GM19397 (cell line): ENCODE measurements around the gene ASH1L.
A peak's percentile ranks its signal among the peaks of the same experiment; 100 is the strongest.
"Not testable (repeated sequence)": the region's sequence is repeated elsewhere in the genome, so short reads cannot be mapped to it uniquely, and the experiment has no call there.

Experiments
- ATAC-seq: cut with Tn5 transposase; IDR thresholded peaks from one replicate; pipeline ENCODE4 v1.9.1; 2021; ENCODE audit warnings: mild to moderate bottlenecking, moderate library complexity; ENCODE audit not compliant: unreplicated experiment

The ASH1L gene

DNA sequence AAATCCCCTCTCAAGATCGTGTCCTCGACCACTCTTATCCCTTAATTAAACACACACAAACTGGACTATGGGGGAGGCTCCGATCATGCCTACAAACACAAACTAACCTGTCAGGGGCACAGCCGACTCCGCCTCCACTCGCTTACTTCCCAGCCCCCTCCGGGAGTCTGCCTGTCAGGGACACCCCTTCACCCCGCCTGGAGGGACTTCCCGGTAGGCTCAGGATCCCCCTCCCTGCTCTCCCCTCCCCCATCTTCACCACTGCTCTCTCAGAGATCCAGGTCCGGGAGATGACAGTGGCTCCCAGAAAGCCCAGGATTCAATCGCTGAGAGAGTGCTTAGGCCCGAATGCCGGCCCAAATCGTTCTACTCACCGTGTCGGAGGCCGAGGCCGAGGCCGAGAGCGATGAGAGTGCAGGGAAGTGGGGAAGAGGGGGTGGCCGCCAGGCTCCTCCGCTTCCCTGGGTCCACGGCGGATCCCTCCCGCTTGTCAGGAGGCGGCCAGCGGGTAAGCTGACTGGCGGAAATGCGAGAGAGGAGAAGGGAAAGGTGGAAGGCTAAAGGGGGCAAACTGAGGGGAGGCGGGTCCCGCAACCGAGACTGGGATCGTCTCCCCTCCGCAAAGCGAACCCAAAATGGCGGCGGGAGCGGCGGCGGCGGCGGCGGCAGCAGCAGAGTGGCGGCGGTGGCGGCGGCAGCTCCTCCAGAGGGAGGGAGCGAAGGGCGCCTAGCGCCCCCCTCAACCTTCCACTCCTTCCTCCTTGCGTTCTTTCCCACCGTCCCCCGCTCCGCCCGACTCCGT lies 623 bp downstream of the ASH1L start:
- ATAC-seq, result peak; percentile 31

DNA sequence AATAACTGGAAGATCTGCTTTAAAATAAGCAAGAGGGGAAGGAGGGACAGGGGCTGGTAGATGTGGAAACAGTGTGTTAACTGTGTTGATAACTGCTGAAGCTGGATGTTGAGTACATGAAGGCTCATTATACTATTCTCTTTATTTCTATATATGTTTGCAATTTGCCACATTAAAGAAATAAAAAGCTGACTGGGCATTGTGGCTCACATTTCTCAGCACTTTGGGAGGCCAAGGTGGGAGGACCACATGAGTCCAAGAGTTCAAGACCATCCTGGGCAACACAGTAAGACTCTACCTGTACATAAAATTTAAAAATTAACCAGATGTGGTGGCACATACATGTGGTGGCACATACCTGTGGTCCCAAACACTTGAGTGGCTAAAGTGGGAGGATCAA lies 6.7 kb downstream of the ASH1L start:
- no peak for ATAC-seq

DNA sequence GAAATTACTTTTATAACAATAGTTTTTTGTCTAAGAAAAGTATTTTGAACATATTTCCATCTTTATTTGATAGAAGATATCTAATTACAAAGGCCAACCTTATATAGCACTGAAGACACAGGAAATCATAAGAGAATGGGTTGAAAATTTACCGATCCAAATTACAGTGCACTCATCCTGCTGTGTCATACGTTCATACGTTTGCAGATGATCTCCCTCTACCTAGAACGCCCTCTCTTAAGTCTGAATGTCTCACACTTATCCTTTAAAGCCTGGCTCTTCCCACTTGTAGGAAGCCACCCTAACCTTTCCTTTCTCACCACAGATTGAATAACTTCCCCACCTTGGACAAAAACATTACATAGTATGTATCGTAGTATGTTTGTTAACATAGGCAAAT lies 9.3 kb downstream of the ASH1L start:
- ATAC-seq, result no peak

DNA sequence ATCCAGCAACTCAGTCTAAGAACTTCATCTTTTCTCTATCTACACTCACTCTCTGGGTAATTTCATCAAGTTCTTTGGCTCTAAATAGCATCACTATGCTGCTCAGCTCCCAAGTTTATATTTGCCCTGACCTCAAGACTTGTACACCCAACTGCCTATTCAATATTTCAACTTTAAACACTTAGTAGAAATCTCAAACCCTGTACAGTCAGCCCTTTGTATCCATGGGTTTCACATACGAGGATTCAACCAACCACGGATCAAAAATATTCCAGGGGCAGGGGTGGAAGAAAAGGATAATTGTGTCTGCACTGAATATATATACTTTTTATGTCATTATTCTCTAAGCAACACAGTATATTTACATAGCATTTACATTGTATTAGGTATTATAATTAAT lies 13.9 kb downstream of the ASH1L start:
- ATAC-seq, result no peak

DNA sequence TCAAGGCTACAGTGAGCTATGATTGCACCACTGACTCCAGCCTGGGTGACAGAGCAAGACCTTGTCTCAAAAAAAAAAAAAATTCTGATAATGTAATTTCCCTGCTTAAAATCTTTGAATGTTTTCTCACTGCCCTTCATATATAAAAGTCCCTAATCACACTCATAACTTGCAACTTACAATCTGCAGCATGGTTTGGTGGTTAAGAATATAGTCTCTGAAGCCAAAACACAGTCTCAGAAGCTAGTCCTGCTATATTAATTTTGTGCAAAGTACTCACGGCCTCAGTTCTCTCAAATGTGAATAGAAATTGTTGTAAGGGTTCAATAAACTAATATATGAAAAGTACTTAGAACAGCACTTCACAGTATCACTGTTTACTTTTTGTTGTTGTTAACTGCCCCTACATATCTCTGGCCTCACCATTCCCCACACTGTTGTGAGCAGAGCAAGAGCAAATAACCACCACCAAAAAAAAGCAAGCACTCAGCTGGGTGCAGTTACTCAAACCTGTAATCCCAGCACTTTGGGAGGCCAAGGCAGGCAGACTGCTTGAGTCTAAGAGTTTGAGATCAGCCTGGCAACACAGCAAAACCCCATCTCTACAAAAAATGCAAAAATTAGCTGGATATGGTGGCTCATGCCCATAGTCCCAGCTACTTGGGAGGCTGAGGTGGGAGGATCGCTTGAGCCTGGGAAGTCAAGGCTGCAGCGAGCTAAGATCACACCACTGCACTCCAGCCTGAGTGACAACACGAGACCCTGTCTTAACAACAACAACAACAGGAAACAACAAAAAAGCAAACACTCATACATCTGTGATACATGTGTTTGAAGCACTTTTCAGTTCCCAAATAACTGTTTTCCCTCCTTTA lies 22.4 kb downstream of the ASH1L start:
- no peak for ATAC-seq

DNA sequence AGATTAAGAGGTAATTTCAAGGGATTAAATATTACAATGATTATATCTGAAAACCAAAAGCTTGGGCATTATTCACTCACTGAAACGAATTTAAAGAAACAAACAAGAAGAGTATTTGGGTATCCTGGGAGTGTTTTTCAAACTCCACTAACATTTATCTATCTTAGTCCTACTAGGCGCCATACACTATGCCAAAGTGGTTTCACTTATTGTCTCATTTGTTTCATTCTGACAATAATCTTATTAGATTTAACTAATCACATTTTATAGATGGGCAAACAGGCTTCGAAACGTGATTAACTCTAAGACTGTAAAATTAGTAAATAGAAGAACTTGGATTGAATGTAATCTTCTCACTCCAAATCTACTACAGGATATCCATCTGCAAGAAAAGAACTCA lies 25.4 kb downstream of the ASH1L start:
- no peak for ATAC-seq

DNA sequence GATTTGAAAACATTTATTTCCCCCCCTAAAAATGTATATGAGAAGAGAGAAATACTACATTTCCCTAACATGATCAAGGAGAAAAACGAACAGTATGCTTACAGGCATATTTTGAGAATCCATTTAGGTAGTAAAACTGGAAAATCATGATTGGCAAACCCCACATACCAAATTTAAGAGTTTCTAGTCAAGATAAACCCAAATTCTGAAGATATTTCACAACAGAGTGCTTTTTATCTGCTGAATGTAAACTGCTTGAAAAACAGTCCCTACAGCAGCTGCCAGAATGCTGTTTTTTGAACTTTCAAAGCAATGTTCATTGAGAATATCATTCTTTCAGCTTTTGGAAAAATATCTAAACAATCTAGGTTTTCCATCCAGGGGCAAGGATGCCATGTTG lies 31.0 kb downstream of the ASH1L start:
- no peak for ATAC-seq

DNA sequence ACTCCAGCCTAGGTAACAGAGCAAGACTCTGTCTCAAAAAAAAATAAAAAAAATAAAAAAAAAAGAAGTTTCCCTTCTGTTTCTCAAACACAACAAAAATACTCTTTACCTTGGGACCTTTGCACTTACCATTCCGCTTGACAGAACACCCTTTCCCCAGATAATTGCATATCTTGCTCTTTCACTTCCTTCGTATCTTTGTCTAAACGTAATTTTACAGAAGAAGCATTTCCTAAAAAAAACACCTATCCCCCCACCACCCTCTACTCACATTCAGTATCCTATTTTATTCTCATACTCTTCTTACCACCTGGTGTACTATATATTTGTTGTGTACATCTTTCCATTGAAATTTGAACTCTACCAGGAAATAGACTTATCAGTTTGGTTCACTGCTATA lies 32.7 kb downstream of the ASH1L start:
- ATAC-seq, result peak; percentile 44

DNA sequence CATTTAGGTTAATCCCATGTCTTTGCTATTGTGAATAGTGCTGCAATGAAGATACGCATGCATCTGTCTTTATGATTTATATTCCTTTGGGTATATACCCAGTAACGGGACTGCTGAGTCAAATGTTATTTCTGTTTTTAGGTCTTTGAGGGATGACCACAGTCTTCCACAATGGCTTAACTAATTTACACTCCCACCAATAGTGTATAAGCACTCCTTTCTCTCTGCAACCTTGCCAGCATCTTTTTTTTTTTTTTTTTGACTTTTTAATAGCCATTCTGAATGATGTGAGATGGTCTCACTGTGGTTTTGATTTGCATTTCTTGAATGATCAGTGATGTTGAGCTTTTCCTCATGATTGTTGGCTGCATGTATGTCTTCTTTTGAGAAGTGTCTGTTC lies 33.5 kb downstream of the ASH1L start:
- peak; percentile 38 for ATAC-seq

DNA sequence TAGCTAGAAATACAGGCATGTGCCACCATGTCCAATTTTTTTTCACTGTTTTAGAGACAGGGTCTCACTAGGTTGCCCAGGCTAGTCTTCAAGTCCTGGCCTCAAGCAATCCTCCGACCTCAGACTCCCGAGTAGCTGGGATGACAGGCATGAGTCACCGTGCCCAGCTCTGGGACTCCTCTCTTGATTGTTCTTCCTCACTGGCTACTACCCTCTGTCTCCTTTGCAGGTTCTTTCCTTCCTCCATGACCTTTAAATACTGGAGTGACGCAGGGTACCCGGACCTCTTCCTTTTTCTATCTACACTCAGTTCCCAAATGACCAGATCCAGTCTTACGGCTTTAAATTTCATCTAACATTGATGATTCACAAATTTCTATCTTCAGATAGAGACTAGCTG lies 34.9 kb downstream of the ASH1L start:
- no peak for ATAC-seq

DNA sequence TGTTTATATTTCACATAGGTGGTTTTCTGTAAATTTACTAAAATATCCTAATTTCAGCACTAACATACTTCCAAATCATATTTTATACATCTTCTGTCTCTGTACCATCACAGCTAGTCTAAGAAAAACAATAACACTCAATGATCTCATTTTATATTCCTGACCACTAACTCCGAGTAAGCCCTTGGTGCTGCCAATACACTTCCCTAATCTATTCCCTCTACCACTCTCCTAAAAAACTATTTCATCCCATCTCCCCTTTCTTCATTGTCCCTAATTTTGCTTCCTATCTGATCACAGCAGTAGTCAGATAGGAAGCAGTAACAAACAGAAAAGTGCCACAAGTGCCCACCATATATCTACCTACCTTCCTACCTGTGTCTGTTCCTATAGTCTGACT lies 36.2 kb downstream of the ASH1L start:
- no peak for ATAC-seq

DNA sequence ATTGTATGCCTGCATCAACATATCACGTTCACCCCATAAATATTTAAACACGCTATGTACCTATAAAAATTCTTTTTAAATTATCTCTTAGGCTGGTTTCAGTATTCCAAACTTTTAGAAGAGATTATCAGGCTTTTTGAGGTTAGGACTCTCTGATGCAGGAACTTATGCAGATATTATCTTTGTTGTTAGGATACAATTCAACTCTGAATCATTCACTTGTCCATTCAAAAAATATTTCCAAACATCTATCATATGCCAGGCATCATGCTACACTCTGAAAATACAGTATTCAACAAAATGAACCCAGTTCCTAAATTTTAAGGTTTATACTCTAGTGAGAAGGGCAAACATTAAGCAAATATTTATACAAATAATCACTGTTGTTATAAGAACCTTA lies 40.5 kb downstream of the ASH1L start:
- no peak for ATAC-seq

DNA sequence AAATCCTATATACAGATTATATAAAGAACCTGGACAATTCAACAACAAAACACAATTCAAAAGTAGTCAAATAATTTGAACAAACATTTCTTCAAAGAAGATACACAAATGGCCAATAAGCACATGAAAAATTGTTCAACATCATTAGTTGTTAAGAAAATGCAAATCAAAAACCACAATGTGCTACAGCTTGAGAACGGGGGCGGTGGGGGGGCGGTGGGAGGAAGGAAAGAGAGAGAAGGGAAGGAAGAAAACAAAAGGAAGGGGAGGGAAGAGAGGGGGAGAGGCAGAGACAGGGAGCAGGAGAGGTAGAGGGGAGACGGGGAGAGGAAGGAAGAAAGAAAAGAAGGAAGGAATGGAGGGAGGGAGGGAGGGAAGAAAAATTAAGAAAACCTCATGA lies 44.1 kb downstream of the ASH1L start:
- ATAC-seq, result no peak

DNA sequence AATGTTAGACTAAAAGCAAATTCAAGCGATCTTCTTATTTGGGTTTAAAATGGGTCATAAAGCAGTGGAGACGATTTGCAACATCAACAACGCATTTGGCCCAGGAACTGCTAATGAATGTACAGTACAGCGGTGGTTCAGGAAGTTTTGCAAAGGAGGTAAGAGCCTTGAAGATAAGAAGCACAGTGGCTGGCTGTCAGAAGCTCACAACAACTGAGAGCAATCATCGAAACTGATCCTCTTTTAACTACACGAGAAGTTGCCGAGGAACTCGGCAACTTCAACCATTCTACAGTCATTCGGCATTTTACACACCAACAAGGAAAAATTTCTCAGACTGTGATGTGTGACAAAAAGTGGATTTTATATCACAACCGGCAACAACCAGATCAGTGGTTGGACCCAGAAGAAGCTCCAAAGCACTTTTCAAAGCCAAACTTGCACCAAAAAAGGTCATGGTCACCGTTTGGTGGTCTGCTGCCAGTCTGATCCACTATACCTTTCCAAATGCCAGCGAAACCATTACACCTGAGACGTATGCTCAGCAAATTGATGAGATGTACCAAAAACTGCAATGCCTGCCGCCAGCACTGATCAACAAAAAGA lies 47.9 kb downstream of the ASH1L start:
- ATAC-seq, result no peak

DNA sequence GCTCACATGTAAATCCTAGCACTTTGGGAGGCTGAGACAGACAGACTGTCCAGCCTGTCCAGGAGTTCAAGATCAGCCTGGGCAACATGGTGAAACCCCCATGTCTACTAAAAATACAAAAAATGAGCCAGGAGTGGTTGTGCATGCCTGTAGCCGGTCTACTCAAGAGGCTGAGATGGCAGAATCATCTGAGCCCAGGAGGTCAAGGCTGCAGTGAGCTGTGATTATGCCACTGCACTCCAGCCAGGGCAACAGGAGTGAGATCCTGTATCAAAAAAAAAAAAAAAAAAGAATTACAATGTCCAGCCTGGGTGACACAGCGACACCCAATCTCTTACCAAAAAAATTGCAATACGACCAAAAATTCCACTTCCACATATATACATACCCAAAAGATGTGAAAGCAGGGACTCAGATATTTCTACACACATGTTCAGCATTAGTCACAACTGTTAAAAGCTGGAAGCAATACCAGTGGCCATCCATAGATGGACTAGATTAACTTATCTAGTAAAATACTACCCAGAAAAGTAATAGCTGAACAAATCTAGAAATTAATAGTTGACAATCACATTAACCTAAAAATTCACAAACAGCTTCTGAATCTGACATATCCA lies 49.2 kb downstream of the ASH1L start:
- ATAC-seq, result no peak

DNA sequence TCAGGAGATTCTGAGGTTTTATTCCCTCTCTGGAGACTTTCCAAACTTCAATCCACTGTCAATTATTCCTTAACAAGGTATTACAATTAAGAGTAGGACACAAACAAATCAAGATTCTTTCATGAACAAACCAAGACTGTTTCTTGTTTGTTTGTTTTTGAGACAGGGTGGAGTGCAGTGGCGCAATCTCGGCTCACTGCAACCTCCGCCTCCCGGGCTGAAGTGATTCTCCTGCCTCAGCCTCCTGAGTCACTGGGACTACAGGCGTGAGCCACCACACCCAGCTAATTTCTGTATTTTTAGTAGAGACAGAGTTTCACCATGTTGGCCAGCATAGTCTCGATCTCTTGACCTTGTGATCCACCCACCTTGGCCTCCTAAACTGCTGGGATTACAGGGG lies 51.2 kb downstream of the ASH1L start:
- ATAC-seq, result not testable (repeated sequence)

DNA sequence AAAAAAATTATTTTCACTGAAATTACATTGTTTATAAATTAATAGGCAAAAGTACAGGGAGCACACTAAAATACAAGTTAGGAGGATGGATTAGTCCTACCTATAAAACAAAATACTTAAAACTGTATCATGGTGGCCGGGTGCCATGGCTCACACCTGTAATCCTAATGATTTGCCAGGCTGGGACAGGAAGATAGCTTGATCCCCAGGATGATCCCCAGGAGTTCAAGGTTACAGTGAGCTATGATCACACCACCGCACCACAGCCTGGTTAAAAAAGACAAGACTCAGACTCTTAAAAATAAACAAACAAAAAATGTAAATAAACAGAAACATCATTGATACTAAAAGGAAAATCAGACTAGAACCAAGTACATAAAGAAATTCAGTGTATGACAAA lies 53.5 kb downstream of the ASH1L start:
- ATAC-seq, result no peak

DNA sequence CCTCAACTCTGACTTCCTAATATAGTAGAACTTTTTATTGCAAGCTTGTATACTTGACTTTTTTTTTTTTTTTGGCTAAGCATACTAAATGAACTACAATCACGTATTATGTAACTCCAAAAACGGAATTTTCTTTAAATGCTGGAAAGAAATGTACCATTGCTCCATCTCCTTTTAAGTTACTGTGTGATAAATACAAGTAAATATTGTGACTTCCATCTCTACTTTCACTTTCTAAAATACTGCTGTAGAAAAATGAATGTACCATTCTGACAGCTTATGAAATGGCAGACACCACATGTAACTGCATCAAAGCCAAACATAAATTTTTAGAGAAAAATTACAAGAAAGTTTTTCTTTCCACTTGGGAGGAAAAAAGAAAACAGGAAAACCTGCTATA lies 54.7 kb downstream of the ASH1L start:
- ATAC-seq, result no peak

DNA sequence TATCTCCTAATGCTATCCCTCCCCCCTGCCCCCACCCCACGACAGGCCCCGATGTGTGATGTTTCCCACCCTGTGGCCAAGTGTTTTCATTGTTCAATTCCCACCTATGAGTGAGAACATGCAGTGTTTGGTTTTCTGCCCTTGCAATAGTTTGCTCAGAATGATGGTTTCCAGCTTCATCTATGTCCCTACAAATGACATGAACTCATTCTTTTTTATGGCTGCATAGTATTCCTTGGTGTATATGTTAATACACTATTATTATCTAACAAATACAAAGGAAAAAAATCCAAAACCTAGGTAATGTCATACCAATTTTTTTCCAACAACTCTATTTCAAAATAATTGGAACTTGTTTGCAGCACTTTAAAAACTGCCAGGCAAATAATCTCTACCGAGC lies 56.6 kb downstream of the ASH1L start:
- ATAC-seq, result not testable (repeated sequence)

DNA sequence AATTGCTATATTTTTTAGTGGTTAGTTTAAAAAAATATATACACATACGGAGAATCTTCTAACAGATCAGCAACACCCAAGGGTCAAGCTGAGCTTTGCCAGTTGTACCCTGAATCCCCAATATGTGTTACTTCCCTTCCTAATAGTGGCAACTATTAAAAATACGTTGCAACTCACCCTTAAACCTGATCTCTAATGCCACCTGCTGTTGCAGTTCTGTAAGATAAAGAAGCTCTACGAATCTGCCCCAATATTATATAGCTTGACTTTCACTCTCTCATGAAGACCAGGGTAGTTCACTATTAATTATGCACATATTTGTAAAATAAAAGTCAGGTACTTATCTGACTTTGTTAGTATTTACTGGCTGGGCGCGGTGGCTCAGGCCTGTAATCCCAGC lies 58.4 kb downstream of the ASH1L start:
- ATAC-seq, result no peak

DNA sequence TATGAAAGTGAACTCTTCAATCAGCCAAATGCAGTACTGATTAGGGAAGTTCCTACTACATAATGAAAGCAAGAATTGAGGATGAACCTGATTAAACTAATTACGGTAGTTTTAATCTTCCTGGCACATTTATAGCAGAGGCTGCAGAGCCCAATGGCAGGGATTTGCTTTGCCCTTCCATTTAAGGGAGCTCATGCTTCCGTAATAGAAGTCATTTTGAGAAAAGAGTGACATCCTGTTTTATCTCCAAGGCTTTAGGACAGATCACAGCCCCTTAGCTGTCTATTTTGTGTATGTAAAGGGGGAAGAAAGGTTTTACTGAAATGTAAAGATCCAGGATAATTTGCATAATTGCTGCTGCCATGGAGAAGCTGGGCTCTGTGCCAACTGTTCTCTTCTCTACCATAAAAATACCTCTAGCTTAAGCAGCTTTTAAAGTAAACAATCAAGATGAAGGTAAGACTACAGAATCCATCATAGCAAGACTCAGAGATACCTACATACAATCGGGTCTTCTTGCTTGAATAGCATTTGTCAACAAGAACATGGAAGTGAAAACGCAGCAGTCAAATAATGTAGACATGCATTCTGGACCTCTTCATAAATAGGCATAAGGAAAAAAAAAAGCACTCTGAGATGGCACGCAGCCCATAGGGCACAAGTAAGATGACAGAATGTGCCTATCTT lies 62.5 kb downstream of the ASH1L start:
- peak; percentile 51 for ATAC-seq
